OCI-LY1 (cell line): Measurements from ENCODE around the gene IRF5.

Source experiments
- H2AFZ ChIP-seq: fragments of 200-600 bp; sonication (generic), shearing (Covaris generic); 2 replicates; pipeline ENCODE4 v1.6.0; 2014; ENCODE audit warnings: antibody characterized with exemption, mild to moderate bottlenecking, low read length
- H3F3A ChIP-seq: fragments of 200-600 bp; sonication (generic), shearing (Covaris generic); 2 replicates; pipeline ENCODE4 v1.6.0; 2014; ENCODE audit warnings: mild to moderate bottlenecking, antibody characterized with exemption, low read length, moderate library complexity; ENCODE audit not compliant: insufficient read depth
- H3K27ac ChIP-seq: fragments of 200-600 bp; sonication (generic); 2 replicates; pipeline ENCODE4 v1.5.1; 2014; ENCODE audit warnings: low read length, mixed run types, mild to moderate bottlenecking, low read depth; ENCODE audit not compliant: poor library complexity, severe bottlenecking
- H3K27me3 ChIP-seq: fragments of 200-600 bp; sonication (generic); 2 replicates; pipeline ENCODE4 v1.6.0; 2014; ENCODE audit warnings: antibody characterized with exemption, mild to moderate bottlenecking, low read length, moderate library complexity; ENCODE audit not compliant: insufficient read depth
- H3K36me3 ChIP-seq: fragments of 200-600 bp; sonication (generic); 2 replicates; pipeline ENCODE4 v1.6.1; 2014; ENCODE audit warnings: mild to moderate bottlenecking, antibody characterized with exemption, low read length, moderate library complexity, mixed read lengths; ENCODE audit not compliant: insufficient read depth
- H3K4me1 ChIP-seq: fragments of 200-600 bp; sonication (generic); 2 replicates; pipeline ENCODE4 v1.5.1; 2014; ENCODE audit warnings: mild to moderate bottlenecking, low read length, moderate library complexity; ENCODE audit not compliant: insufficient read depth, severe bottlenecking
- H3K4me2 ChIP-seq: fragments of 200-600 bp; sonication (generic), shearing (Covaris generic); 2 replicates; pipeline ENCODE4 v1.6.1; 2014; ENCODE audit warnings: low read length
- H3K4me3 ChIP-seq: fragments of 200-600 bp; sonication (generic); 2 replicates; pipeline ENCODE4 v1.5.1; 2014; ENCODE audit warnings: low read length, low read depth, mild to moderate bottlenecking, mixed read lengths; ENCODE audit not compliant: poor library complexity, severe bottlenecking
- H3K79me2 ChIP-seq: fragments of 200-600 bp; shearing (Covaris generic); 2 replicates; pipeline ENCODE4 v1.6.1; 2016; ENCODE audit warnings: mixed run types, low read length, mixed read lengths; ENCODE audit not compliant: insufficient read depth
- H3K9ac ChIP-seq: fragments of 200-600 bp; sonication (generic), shearing (Covaris generic); 2 replicates; pipeline ENCODE4 v1.6.1; 2014; ENCODE audit warnings: mild to moderate bottlenecking, low read length, mixed read lengths
- H3K9me2 ChIP-seq: fragments of 200-600 bp; sonication (generic), shearing (Covaris generic); 2 replicates; pipeline ENCODE4 v1.6.1; 2014; ENCODE audit warnings: low read depth, mild to moderate bottlenecking, low read length, mixed read lengths
- H3K9me3 ChIP-seq: fragments of 200-600 bp; shearing (Covaris generic); 2 replicates; pipeline ENCODE4 v1.6.1; 2014; ENCODE audit warnings: low read length, mixed read lengths
- H4K20me1 ChIP-seq: fragments of 200-600 bp; sonication (generic), shearing (Covaris generic); 2 replicates; pipeline ENCODE4 v1.6.0; 2016; ENCODE audit warnings: mild to moderate bottlenecking, low read length; ENCODE audit not compliant: insufficient read depth
- CTCF ChIP-seq: fragments of 200-600 bp; sonication (generic), shearing (Covaris generic); IDR thresholded peaks from 2 replicates; pipeline ENCODE4 v1.5.1; 2017; ENCODE audit warnings: mild to moderate bottlenecking, antibody characterized with exemption, low read length, moderate library complexity, mixed read lengths
- EZH2 ChIP-seq: fragments of 200-600 bp; sonication (generic), shearing (Covaris generic); IDR thresholded peaks from 2 replicates; pipeline ENCODE4 v1.8.0; 2017; ENCODE audit warnings: borderline replicate concordance, mixed run types, mild to moderate bottlenecking, antibody characterized with exemption, low read length, moderate library complexity, mixed read lengths

Gene IRF5

DNA sequence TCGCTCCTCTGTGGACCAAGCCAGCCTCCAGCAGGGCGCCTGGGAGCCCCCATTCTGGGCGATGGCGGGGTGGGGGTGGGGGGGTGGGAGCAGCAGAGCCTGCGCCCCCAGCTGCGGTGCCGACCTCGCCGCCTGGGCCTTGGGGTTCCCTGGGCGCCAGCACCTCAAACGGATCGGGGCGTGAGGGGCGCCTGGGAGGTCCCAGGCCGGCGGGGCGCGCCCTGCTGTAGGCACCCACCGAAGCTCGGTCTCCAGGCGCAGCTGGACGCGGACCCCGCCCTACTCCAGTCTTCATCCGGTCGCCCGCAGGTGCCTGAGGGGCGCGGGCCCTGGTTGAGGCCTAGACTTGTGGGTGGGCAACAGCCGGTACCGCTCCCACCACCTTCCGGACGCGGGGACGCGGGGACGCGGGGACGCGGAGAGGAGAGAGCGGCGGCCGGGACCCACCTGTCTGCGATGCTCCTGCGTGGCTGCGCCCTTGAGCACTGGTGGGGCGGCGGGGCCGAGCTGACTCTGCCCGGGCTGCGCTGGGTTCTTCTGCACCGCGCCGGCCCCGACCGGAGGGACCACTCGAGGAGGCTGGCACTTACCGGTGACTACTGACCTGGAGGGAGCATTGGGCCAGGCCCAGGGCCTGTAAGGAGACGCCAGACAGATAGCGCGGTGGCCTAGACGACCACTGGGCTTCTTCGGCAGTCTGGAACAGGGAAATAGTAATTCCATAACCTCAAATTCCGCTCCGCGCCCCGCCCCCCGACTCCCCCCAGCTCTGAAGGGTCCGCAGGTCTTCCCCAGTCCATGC is 21.7 kb upstream of the IRF5 start:
- Histone ChIP-seq H4K20me1 (no peaks in the 10 kb centered on the region), H3K4me3 (no peak overlapping the region), H3K27ac (no peak overlapping the region), H3F3A (no peaks in the 10 kb centered on the region), H2AFZ (no peak overlapping the region), H3K4me2 (no peak overlapping the region), H3K9me2 (no peaks in the 10 kb centered on the region), H3K4me1 (peaks cover 6% of the 10 kb centered on the region), H3K36me3 (no peaks in the 10 kb centered on the region), H3K9ac (no peak overlapping the region), H3K9me3 (no peaks in the 10 kb centered on the region), H3K27me3 (peaks cover 31% of the 10 kb centered on the region), H3K79me2 (no peaks in the 10 kb centered on the region)
- TF ChIP-seq EZH2 = no peak
- no peak for TF ChIP-seq CTCF

- TF ChIP-seq CTCF (no peak), EZH2 (no peak)
- Histone ChIP-seq H3K4me3 (no peak overlapping the region), H3K27me3 (peaks cover 26% of the 10 kb centered on the region), H3K27ac (no peak overlapping the region), H3F3A (no peaks in the 10 kb centered on the region), H2AFZ (no peak overlapping the region), H3K9me2 (no peaks in the 10 kb centered on the region), H3K9me3 (no peaks in the 10 kb centered on the region), H3K4me1 (peaks cover 6% of the 10 kb centered on the region), H3K4me2 (no peak overlapping the region), H3K9ac (no peak overlapping the region), H3K36me3 (no peaks in the 10 kb centered on the region), H4K20me1 (no peaks in the 10 kb centered on the region), H3K79me2 (no peaks in the 10 kb centered on the region)
Observed at GRCh38 chr7:128916643-128916915, 21.1 kb upstream of the IRF5 start.

- Histone ChIP-seq H3K9ac (no peak overlapping the region), H4K20me1 (no peaks in the 10 kb centered on the region), H3F3A (no peaks in the 10 kb centered on the region), H3K9me2 (no peaks in the 10 kb centered on the region), H3K4me2 (no peak overlapping the region), H2AFZ (no peak overlapping the region), H3K4me3 (no peak overlapping the region), H3K9me3 (no peaks in the 10 kb centered on the region), H3K79me2 (no peaks in the 10 kb centered on the region), H3K36me3 (no peaks in the 10 kb centered on the region), H3K27me3 (peaks cover 23% of the 10 kb centered on the region), H3K4me1 (peaks cover 6% of the 10 kb centered on the region), H3K27ac (no peak overlapping the region)
- TF ChIP-seq CTCF = no peak
- no peak for TF ChIP-seq EZH2
Observed at GRCh38 chr7:128917122-128917521, 20.6 kb upstream of the IRF5 start.
